ENCODE measurements around the gene ANKS4B. TPM values are rescaled to one million over a fixed set of nuclear protein-coding genes. Genes with fewer than 3 reads are reported as not detected.

ANKS4B gene
- polyA plus RNA-seq, 1 donor from 2014 or later, result not detected

GRCh38 chr16:21219551-21219950 lies 13.9 kb upstream of the ANKS4B start:
- no peaks in the 10 kb centered on the region for H4K20me1 ChIP-seq (ENCODE audit: insufficient read depth)
- no peak overlapping the region for H2AFZ ChIP-seq (ENCODE audit: low read depth, low read length)
- H3K27me3 ChIP-seq (ENCODE audit: insufficient read depth, low read depth, low read length), result no peaks in the 10 kb centered on the region
- no peak overlapping the region for H3K4me3 ChIP-seq (ENCODE audit: low read length)
- H3K27ac ChIP-seq (ENCODE audit: low read length), result no peak overlapping the region
- TF ChIP-seq REST (IDR thresholded peaks at IDR 0.05; ENCODE audit: borderline replicate concordance) (no peak), MXI1 (conservative IDR thresholded peaks at IDR 0.05; ENCODE audit: poor library complexity, severe bottlenecking) (no peak), RAD21 (conservative IDR thresholded peaks at IDR 0.05) (no peak), EP300 (conservative IDR thresholded peaks at IDR 0.05; ENCODE audit: poor library complexity, severe bottlenecking) (no peak), POLR2AphosphoS5 (IDR thresholded peaks at IDR 0.05) (no peak), CTCF (IDR thresholded peaks at IDR 0.05; ENCODE audit: poor library complexity, severe bottlenecking) (no peak), TAF1 (IDR thresholded peaks at IDR 0.05; ENCODE audit: low read depth) (no peak), EZH2 (IDR thresholded peaks at IDR 0.05; ENCODE audit: borderline replicate concordance, insufficient read depth, low read length, poor library complexity, severe bottlenecking) (no peak), SMC3 (conservative IDR thresholded peaks at IDR 0.05; ENCODE audit: poor library complexity) (no peak)
- H3K4me2 ChIP-seq (ENCODE audit: low read length), result no peak overlapping the region
- H3K79me2 ChIP-seq (replicated peaks; ENCODE audit: insufficient read depth, low read length), result no peaks in the 10 kb centered on the region
- H3K9me3 ChIP-seq (ENCODE audit: low read length), result no peaks in the 10 kb centered on the region
- H3K9me2 ChIP-seq (ENCODE audit: insufficient read depth, low read length), result no peaks in the 10 kb centered on the region
- H3K36me3 ChIP-seq (ENCODE audit: insufficient read depth, low read length), result no peaks in the 10 kb centered on the region
- H3F3A ChIP-seq (ENCODE audit: insufficient read depth, low read length, poor library complexity, severe bottlenecking), result no peaks in the 10 kb centered on the region
- H3K9ac ChIP-seq (ENCODE audit: low read length), result no peak overlapping the region

- Histone ChIP-seq H3K4me2 (ENCODE audit: low read length) (no peak overlapping the region), H3K9me3 (ENCODE audit: low read length) (no peaks in the 10 kb centered on the region), H3K9me2 (ENCODE audit: insufficient read depth, low read length) (no peaks in the 10 kb centered on the region), H2AFZ (ENCODE audit: low read depth, low read length) (no peak overlapping the region), H3F3A (ENCODE audit: insufficient read depth, low read length, poor library complexity, severe bottlenecking) (no peaks in the 10 kb centered on the region), H4K20me1 (ENCODE audit: insufficient read depth) (no peaks in the 10 kb centered on the region), H3K27ac (ENCODE audit: low read length) (no peak overlapping the region), H3K4me3 (ENCODE audit: low read length) (no peak overlapping the region), H3K79me2 (replicated peaks; ENCODE audit: insufficient read depth, low read length) (no peaks in the 10 kb centered on the region), H3K9ac (ENCODE audit: low read length) (no peak overlapping the region), H3K27me3 (ENCODE audit: insufficient read depth, low read depth, low read length) (no peaks in the 10 kb centered on the region), H3K36me3 (ENCODE audit: insufficient read depth, low read length) (no peaks in the 10 kb centered on the region)
- TF ChIP-seq RAD21 (conservative IDR thresholded peaks at IDR 0.05) (no peak), REST (IDR thresholded peaks at IDR 0.05; ENCODE audit: borderline replicate concordance) (no peak), MXI1 (conservative IDR thresholded peaks at IDR 0.05; ENCODE audit: poor library complexity, severe bottlenecking) (no peak), SMC3 (conservative IDR thresholded peaks at IDR 0.05; ENCODE audit: poor library complexity) (no peak), EP300 (conservative IDR thresholded peaks at IDR 0.05; ENCODE audit: poor library complexity, severe bottlenecking) (no peak), EZH2 (IDR thresholded peaks at IDR 0.05; ENCODE audit: borderline replicate concordance, insufficient read depth, low read length, poor library complexity, severe bottlenecking) (no peak), TAF1 (IDR thresholded peaks at IDR 0.05; ENCODE audit: low read depth) (no peak), POLR2AphosphoS5 (IDR thresholded peaks at IDR 0.05) (no peak), CTCF (IDR thresholded peaks at IDR 0.05; ENCODE audit: poor library complexity, severe bottlenecking) (no peak)
Observed at GRCh38 chr16:21222495-21223337, 10.8 kb upstream of the ANKS4B start.
